ACHN (cell line): ENCODE measurements around the gene THRB.
"Not testable (repeated sequence)": the region's sequence is repeated elsewhere in the genome, so short reads cannot be mapped to it uniquely, and the experiment has no call there.

Source experiments
- DNase-seq: peaks from one replicate; pipeline ENCODE4 v3.0.0-alpha.2; 2015
- in situ Hi-C: cut with HindIII; loops from 2 replicates; pipeline ENCODE4 v1.10.0; 2017; ENCODE audit warnings: low sequenced_read_pairs, low pct_ligation_motif_present, low pct_unique_long_range_greater_than_20kb

The THRB gene

GRCh38 chr3:24428481-24428880 is 66.2 kb downstream of the THRB start:
- DNase-seq: no peak
- in situ Hi-C loops: no loop called here

- in situ Hi-C loops: no loop called here
- DNase-seq: no peak
Measured at GRCh38 chr3:24426896-24427295, 67.8 kb downstream of the THRB start.

- in situ Hi-C loops, DNase-seq: not testable (repeated sequence)
Measured at GRCh38 chr3:24420829-24421228, 73.8 kb downstream of the THRB start.

- DNase-seq: no peak
- in situ Hi-C loops: no loop called here
Measured at GRCh38 chr3:24420224-24420623, 74.4 kb downstream of the THRB start.

- in situ Hi-C loops: no loop called here
- no peak for DNase-seq
Measured at GRCh38 chr3:24419067-24419791, 75.4 kb downstream of the THRB start.

GRCh38 chr3:24417730-24418129 is 76.9 kb downstream of the THRB start:
- in situ Hi-C loops: no loop called here
- DNase-seq: no peak

- in situ Hi-C loops: no loop called here
- DNase-seq: no peak
Measured at GRCh38 chr3:24416224-24416623, 78.4 kb downstream of the THRB start.

GRCh38 chr3:24415824-24416223 is 78.8 kb downstream of the THRB start:
- in situ Hi-C loops: no loop called here
- DNase-seq: no peak

GRCh38 chr3:24413662-24414061 is 81.0 kb downstream of the THRB start:
- DNase-seq, in situ Hi-C loops: not testable (repeated sequence)

GRCh38 chr3:24410860-24411259 is 83.8 kb downstream of the THRB start:
- no peak for DNase-seq

GRCh38 chr3:24407980-24408680 is 86.5 kb downstream of the THRB start:
- in situ Hi-C loops: no loop called here
- no peak for DNase-seq

More at GRCh38 chr3:24410860-24411259, 83.8 kb downstream of the THRB start:
- in situ Hi-C loops: no loop called here

GRCh38 chr3:24406900-24407299 is 87.8 kb downstream of the THRB start:
- no peak for DNase-seq
- in situ Hi-C loops: no loop called here

GRCh38 chr3:24405057-24405456 is 89.6 kb downstream of the THRB start:
- no peak for DNase-seq
- in situ Hi-C loops: no loop called here

GRCh38 chr3:24401811-24402185 is 92.9 kb downstream of the THRB start:
- no peak for DNase-seq
- in situ Hi-C loops: no loop called here

GRCh38 chr3:24401090-24401810 is 93.4 kb downstream of the THRB start:
- in situ Hi-C loops: no loop called here
- DNase-seq: no peak

- in situ Hi-C loops: no loop called here
- DNase-seq: no peak
Measured at GRCh38 chr3:24400450-24400849, 94.2 kb downstream of the THRB start.

- in situ Hi-C loops: no loop called here
- DNase-seq: no peak
Measured at GRCh38 chr3:24400015-24400414, 94.6 kb downstream of the THRB start.

- in situ Hi-C loops: no loop called here
- DNase-seq: no peak
Measured at GRCh38 chr3:24399614-24400013, 95.0 kb downstream of the THRB start.

GRCh38 chr3:24398712-24399111 is 95.9 kb downstream of the THRB start:
- in situ Hi-C loops, DNase-seq: not testable (repeated sequence)
